Neural cell (in vitro differentiated cells): ENCODE measurements around the gene PRIMA1.

ENCODE experiments used
- EZH2 ChIP-seq: fragments of 200-600, 300-800 bp; shearing (Covaris generic), sonication (generic); IDR thresholded peaks from 2 replicates; pipeline ENCODE4 v1.6.1; 2014; ENCODE audit warnings: antibody characterized with exemption, low read length, borderline replicate concordance, mild to moderate bottlenecking; ENCODE audit not compliant: insufficient read depth, poor library complexity, severe bottlenecking
- POLR2AphosphoS5 ChIP-seq: IDR thresholded peaks from 2 replicates; pipeline ENCODE4 v1.6.1; 2012
- RAD21 ChIP-seq: fragments of 450-650 bp; conservative IDR thresholded peaks from 2 replicates; pipeline ENCODE4 v1.6.1; 2014; ENCODE audit warnings: antibody characterized with exemption, mild to moderate bottlenecking, moderate library complexity
- REST ChIP-seq: IDR thresholded peaks from 2 replicates; pipeline ENCODE4 v1.6.1; 2012; ENCODE audit warnings: borderline replicate concordance
- SMC3 ChIP-seq: fragments of 450-650 bp; conservative IDR thresholded peaks from 2 replicates; pipeline ENCODE4 v1.6.1; 2014; ENCODE audit warnings: antibody characterized with exemption, mild to moderate bottlenecking, moderate library complexity; ENCODE audit not compliant: poor library complexity
- TAF1 ChIP-seq: IDR thresholded peaks from 2 replicates; pipeline ENCODE4 v1.6.1; 2012; ENCODE audit warnings: low read depth
- TF ChIP-seq, protein P1 (sequence below): fragments of 450-650 bp; IDR thresholded peaks from 2 replicates; pipeline ENCODE4 v1.5.1; 2014; ENCODE audit warnings: antibody characterized with exemption, mild to moderate bottlenecking, moderate library complexity; ENCODE audit not compliant: poor library complexity, severe bottlenecking

DNA sequence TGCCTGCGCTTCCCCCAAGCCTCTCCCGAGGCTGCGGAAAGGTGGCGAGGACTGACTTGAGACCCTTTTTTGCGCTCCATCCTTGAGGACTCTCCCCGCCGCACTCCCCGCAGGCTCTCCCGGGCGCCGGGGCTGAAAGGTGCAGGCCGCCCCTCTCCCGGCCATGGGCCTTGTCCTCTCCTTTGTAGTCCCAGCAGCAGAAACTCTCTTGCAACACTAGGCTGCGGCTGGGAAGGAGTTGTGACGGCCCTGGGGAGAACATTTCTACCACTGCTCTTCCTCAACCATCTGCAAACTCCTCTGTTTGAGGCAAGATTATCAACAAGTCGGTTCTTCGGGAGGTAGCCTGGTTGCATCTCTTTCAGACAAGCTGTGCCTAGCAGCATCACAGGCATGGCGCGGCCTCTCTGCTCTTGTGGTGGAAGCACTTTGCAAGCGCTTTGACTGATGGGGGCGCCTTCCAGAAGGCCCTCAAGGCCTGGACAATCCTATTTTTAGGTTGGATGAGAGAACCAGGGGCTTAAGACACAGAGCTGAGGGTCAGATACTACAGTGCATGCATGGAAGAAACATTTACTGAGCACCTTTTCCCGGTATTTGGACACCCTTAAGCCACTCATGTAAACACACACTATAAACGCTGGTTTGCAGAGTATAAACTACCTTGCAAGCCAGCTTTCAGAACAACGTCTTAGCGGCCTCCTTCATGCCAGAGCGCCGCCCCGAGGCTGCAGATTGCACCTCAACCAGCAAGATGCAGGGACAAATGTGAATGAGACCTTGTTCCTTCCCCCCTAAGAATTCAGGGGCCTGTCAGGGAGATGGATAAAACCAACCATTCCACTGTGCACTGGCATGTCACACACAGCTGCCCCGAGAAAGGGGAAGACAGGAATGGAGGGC lies 1.2 kb upstream of the PRIMA1 start:
- TF ChIP-seq SMC3 (no peak), RAD21 (no peak), POLR2AphosphoS5 (no peak), TAF1 (no peak), REST (no peak), EZH2 (no peak)
- TF ChIP-seq, protein P1, sequence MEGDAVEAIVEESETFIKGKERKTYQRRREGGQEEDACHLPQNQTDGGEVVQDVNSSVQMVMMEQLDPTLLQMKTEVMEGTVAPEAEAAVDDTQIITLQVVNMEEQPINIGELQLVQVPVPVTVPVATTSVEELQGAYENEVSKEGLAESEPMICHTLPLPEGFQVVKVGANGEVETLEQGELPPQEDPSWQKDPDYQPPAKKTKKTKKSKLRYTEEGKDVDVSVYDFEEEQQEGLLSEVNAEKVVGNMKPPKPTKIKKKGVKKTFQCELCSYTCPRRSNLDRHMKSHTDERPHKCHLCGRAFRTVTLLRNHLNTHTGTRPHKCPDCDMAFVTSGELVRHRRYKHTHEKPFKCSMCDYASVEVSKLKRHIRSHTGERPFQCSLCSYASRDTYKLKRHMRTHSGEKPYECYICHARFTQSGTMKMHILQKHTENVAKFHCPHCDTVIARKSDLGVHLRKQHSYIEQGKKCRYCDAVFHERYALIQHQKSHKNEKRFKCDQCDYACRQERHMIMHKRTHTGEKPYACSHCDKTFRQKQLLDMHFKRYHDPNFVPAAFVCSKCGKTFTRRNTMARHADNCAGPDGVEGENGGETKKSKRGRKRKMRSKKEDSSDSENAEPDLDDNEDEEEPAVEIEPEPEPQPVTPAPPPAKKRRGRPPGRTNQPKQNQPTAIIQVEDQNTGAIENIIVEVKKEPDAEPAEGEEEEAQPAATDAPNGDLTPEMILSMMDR: no peak
